Common myeloid progenitor, CD34-positive (primary cell): ENCODE measurements around the gene CEPT1.

Experiments
- CTCF ChIA-PET: fragments of 350-600 bp; sonication (Branson Sonifier 250); formaldehyde crosslinking; loops from one replicate; lab custom pipeline; 2021; ENCODE audit warnings: antibody characterized with exemption; lab: Charles Lee
- POLR2A ChIA-PET: fragments of 350-600 bp; sonication (Branson Sonifier 250); formaldehyde crosslinking; loops from one replicate; lab custom pipeline; 2021; ENCODE audit warnings: antibody characterized with exemption; lab: Charles Lee
- DNase-seq, 3 donors: peaks; one replicate each; pipeline versions ENCODE4 v3.0.0 to v3.0.0-alpha.2; 2013
- H3K27ac ChIP-seq, 2 experiments: 1 replicate in 1 of 2; 2 replicates in 1 of 2; pipeline ENCODE4 v1.7.0; 2013; ENCODE audit warnings: inconsistent platforms in 2 of 2, low read length in 2 of 2, mild to moderate bottlenecking in 2 of 2, low read depth in 1 of 2, moderate library complexity in 1 of 2; ENCODE audit not compliant: severe bottlenecking in 2 of 2, insufficient read depth in 1 of 2, poor library complexity in 1 of 2
- H3K27me3 ChIP-seq, 5 experiments: replicated peaks in 2 of 5; 1 replicate in 3 of 5; 2 replicates in 2 of 5; pipeline versions ENCODE4 v1.6.1 to v1.7.0; 2013; ENCODE audit warnings: low read length in 4 of 5, mild to moderate bottlenecking in 2 of 5, moderate library complexity in 2 of 5, inconsistent platforms in 1 of 5; ENCODE audit not compliant: insufficient read depth in 5 of 5, control insufficient read depth in 4 of 5
- H3K36me3 ChIP-seq, 4 experiments: 1 replicate in 2 of 4; 2 replicates in 2 of 4; pipeline versions ENCODE4 v1.6.1 to v1.7.0; 2013; ENCODE audit warnings: low read length in 3 of 4, control low read depth in 1 of 4, mild to moderate bottlenecking in 1 of 4; ENCODE audit not compliant: control insufficient read depth in 4 of 4, insufficient read depth in 4 of 4
- H3K4me1 ChIP-seq, 4 experiments: 1 replicate in 3 of 4; 2 replicates in 1 of 4; pipeline versions ENCODE4 v1.6.1 to v1.7.1; 2013; ENCODE audit warnings: low read length in 3 of 4, mild to moderate bottlenecking in 3 of 4, control low read depth in 1 of 4, inconsistent platforms in 1 of 4, moderate library complexity in 1 of 4; ENCODE audit not compliant: control insufficient read depth in 4 of 4, insufficient read depth in 4 of 4; ENCODE audit errors: control extremely low read depth in 1 of 4
- H3K4me3 ChIP-seq, 7 experiments: 1 replicate in 4 of 7; 2 replicates in 3 of 7; pipeline versions ENCODE4 v1.5.1 to v1.7.0; 2013; ENCODE audit warnings: mild to moderate bottlenecking in 7 of 7, low read length in 6 of 7, moderate library complexity in 6 of 7, inconsistent platforms in 2 of 7, low read depth in 2 of 7, control low read depth in 1 of 7; ENCODE audit not compliant: insufficient read depth in 4 of 7, control insufficient read depth in 1 of 7; ENCODE audit errors: extremely low read depth in 1 of 7
- H3K9me3 ChIP-seq, 5 experiments: 1 replicate in 4 of 5; 2 replicates in 1 of 5; pipeline versions ENCODE4 v1.6.1 to v1.7.1; 2013; ENCODE audit warnings: low read length in 4 of 5, mild to moderate bottlenecking in 2 of 5, inconsistent platforms in 1 of 5, low read depth in 1 of 5, moderate library complexity in 1 of 5; ENCODE audit not compliant: control insufficient read depth in 4 of 5, insufficient read depth in 2 of 5; ENCODE audit errors: control extremely low read depth in 1 of 5
- WGBS: methylation state at CpG from one replicate; pipeline ENCODE4 v1.1.5; 2013; ENCODE audit not compliant: insufficient coverage; 5-methylcytosine and 5-hydroxymethylcytosine counted together

The CEPT1 gene

DNA sequence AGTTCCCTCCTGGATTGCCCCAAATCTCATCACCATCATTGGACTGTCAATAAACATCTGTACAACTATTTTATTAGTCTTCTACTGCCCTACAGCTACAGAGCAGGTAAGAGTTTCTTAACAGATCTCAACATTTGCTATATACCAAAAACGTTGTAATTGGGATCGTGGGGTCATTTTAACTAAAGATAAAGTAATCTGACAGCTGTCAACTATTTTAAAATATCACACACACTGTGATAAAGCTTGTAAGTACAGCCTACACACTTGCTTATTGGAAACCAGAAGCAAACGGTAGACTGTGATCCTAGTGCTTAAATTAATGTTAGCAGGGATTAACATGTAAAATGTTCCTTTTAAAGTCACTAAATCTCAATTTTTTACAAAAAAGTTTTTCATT, 7.9 kb downstream of the CEPT1 start:
- Histone ChIP-seq H3K4me3 (no peak overlapping the region), H3K36me3 (peaks cover 10 to 40% (median 25%) of the 10 kb centered on the region in 4 experiments), H3K9me3 (no peaks in the 10 kb centered on the region), H3K27ac (no peak overlapping the region), H3K27me3 (no peaks in the 10 kb centered on the region), H3K4me1 (peaks cover 0 to 4% (median 0%) of the 10 kb centered on the region in 4 experiments)
- POLR2A ChIA-PET, result no interaction called here
- no CpG with 5 or more reads among the region's 3 CpGs for WGBS
- CTCF ChIA-PET, result no interaction called here
- no peak for DNase-seq

DNA sequence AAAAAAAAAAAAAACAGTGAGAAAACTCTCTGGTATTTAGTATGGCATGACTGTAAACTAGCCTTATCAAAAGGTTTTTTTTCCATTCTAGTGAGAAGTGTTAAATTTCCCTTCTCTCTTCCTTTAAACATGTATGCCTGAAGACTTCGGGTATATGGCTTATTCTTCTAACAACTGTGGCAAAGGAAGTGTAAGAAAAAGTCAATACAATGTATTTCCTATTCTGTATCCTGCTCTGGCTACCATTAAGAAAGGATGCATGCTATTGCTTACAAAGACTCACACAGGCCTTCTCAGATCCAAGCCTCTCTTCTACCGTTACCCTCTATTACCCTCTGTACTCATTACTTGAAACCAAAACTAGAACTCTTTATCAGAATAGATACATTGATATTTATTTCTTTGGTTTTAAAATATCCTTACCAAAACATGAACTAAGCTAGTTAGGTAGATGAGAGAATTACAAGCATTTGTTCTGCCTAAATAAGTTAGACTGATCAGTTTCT, 8.4 kb downstream of the CEPT1 start:
- Histone ChIP-seq H3K4me3 (no peak overlapping the region), H3K9me3 (no peaks in the 10 kb centered on the region), H3K4me1 (peaks cover 0 to 4% (median 0%) of the 10 kb centered on the region in 4 experiments), H3K27ac (no peak overlapping the region), H3K27me3 (no peaks in the 10 kb centered on the region), H3K36me3 (peaks cover 12 to 45% (median 27%) of the 10 kb centered on the region in 4 experiments)
- no CpG with 5 or more reads among the region's 2 CpGs for WGBS
- POLR2A ChIA-PET, result no interaction called here
- CTCF ChIA-PET, result no interaction called here
- DNase-seq, result no peak

- ChIA-PET CTCF (interaction anchor here (1.5 kb wide), 1 partner anchor 39 kb away, joined by 3 read pairs; no protein-coding TSS in a partner anchor), POLR2A (no interaction called here)
- no peaks in the 10 kb centered on the region for H3K9me3 ChIP-seq
- 20% methylated on average over 1 of the region's 3 CpGs for WGBS
- peaks cover 19 to 47% (median 33%) of the 10 kb centered on the region in 4 experiments for H3K36me3 ChIP-seq
- H3K4me1 ChIP-seq, result peaks cover 0 to 4% (median 0%) of the 10 kb centered on the region in 4 experiments
- H3K27me3 ChIP-seq, result no peaks in the 10 kb centered on the region
- H3K27ac ChIP-seq, result no peak overlapping the region
- H3K4me3 ChIP-seq, result no peak overlapping the region
- peak in 1 of 3 donors; percentile 37 for DNase-seq
These were observed 11.8 kb downstream of the CEPT1 start for GRCh38 chr1:111151838-111152237.

DNA sequence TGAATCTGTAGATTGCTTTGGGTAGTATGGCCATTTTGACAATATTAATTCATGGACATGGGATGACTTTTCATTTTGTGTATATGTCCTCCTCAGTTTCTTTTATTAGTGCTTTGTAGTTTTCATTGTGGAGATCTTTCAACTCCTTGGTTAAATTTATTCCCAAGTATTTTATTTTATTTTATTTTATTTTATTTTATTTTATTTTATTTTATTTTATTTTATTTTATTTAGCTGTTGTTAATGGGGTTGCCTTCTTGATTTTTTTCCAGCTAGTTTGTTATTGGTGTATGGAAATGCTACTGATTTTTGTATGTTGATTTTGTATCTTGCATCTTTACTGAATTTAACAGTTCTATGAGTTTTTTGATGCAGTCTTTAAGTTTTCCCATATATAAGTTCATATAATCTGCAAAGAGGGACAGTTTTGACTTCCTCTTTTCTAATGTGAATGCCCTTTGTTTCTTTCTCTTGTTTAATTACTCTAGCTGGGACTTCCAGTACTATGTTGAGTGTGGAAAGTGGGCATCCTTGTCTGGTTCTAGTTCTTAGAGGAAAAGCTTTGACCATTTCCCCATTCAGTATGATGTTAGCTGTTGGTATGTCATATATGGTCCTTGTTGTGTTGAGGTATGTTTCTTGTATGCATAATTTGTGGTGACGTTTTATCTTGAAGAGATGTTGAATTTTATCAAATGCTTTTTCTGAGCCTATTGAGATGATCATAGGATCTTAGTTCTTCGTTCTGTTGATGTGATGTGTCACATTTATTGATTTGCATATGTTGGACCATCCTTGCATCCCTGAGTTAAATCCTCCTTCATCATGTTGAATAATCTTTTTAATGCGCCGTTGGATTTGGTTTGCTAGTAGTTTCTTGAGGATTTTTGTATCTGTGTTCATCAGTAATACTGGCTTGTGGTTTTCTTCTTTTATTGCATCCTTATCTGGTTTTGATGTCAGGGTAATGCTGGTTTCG, 14.3 kb downstream of the CEPT1 start:
- peak in 1 of 3 donors; percentile 27 for DNase-seq
- Histone ChIP-seq H3K36me3 (peaks cover 8 to 33% (median 27%) of the 10 kb centered on the region in 4 experiments), H3K27me3 (no peaks in the 10 kb centered on the region), H3K27ac (no peak overlapping the region), H3K4me3 (no peak overlapping the region), H3K9me3 (no peaks in the 10 kb centered on the region), H3K4me1 (peaks cover 0 to 4% (median 0%) of the 10 kb centered on the region in 4 experiments)
- ChIA-PET CTCF (interaction anchor here (0.9 kb wide), 1 partner anchor 12 kb away, joined by 3 read pairs; no protein-coding TSS in a partner anchor), POLR2A (no interaction called here)
- 97% methylated on average over 4 of the region's 5 CpGs for WGBS

- peaks cover 10 to 37% (median 27%) of the 10 kb centered on the region in 4 experiments for H3K36me3 ChIP-seq
- no peak for DNase-seq
- POLR2A ChIA-PET, result no interaction called here
- CTCF ChIA-PET, result no interaction called here
- no peaks in the 10 kb centered on the region for H3K9me3 ChIP-seq
- H3K4me1 ChIP-seq, result no peaks in the 10 kb centered on the region
- WGBS, result 100% methylated on average over 1 of the region's 2 CpGs
- no peak overlapping the region for H3K27ac ChIP-seq
- no peak overlapping the region for H3K4me3 ChIP-seq
- no peaks in the 10 kb centered on the region for H3K27me3 ChIP-seq
These were observed 17.4 kb downstream of the CEPT1 start for GRCh38 chr1:111157431-111157830.

- DNase-seq, result peak in 1 of 3 donors; percentile 9
- H3K27me3 ChIP-seq, result no peaks in the 10 kb centered on the region
- H3K36me3 ChIP-seq, result peaks cover 13 to 32% (median 19%) of the 10 kb centered on the region in 4 experiments
- no peaks in the 10 kb centered on the region for H3K4me1 ChIP-seq
- no peak overlapping the region for H3K4me3 ChIP-seq
- H3K27ac ChIP-seq, result no peak overlapping the region
- ChIA-PET POLR2A (no interaction called here), CTCF (no interaction called here)
- 62% methylated on average over 1 of the region's 1 CpG for WGBS
- H3K9me3 ChIP-seq, result no peaks in the 10 kb centered on the region
These were observed 21.9 kb downstream of the CEPT1 start for GRCh38 chr1:111161843-111162487.
